Suprapubic skin (tissue), 4 donors: ENCODE data around the gene SLC22A17. TPM values are rescaled to one million over a fixed set of nuclear protein-coding genes. Genes with fewer than 3 reads are reported as not detected.
"Not testable (repeated sequence)": the region's sequence is repeated elsewhere in the genome, so short reads cannot be mapped to it uniquely, and the experiment has no call there.

Experiments
- DNase-seq, 2 donors: peaks; one replicate each; pipeline ENCODE4 v3.0.0-alpha.2; 2019; ENCODE audit warnings: low spot score in 2 of 2
- H3K27ac ChIP-seq: fragments of 200-600 bp; sonication (generic); one replicate; pipeline ENCODE4 v1.5.1; 2019
- H3K27me3 ChIP-seq: fragments of 200-600 bp; sonication (generic); one replicate; pipeline ENCODE4 v1.5.1; 2019
- H3K36me3 ChIP-seq: fragments of 200-600 bp; sonication (generic); one replicate; pipeline ENCODE4 v1.5.1; 2019
- H3K4me1 ChIP-seq: fragments of 200-600 bp; sonication (generic); one replicate; pipeline ENCODE4 v1.5.1; 2019
- H3K4me3 ChIP-seq: fragments of 200-600 bp; sonication (generic); one replicate; pipeline ENCODE4 v1.5.1; 2019; ENCODE audit warnings: mild to moderate bottlenecking
- H3K9me3 ChIP-seq: fragments of 200-600 bp; sonication (generic); one replicate; pipeline ENCODE4 v1.5.1; 2019
- CTCF ChIP-seq, 2 donors: fragments of 200-600 bp in 1 of 2; fragments of 450-650 bp in 1 of 2; sonication (generic) in 1 of 2; IDR thresholded peaks; one replicate each; pipeline ENCODE4 v1.5.1; 2016 to 2019; ENCODE audit warnings: antibody characterized with exemption in 2 of 2, mild to moderate bottlenecking in 1 of 2, moderate library complexity in 1 of 2
- EP300 ChIP-seq: sonication (generic); formaldehyde crosslinking; IDR thresholded peaks from one replicate; pipeline ENCODE4 v1.6.1; 2017; ENCODE audit warnings: antibody characterized with exemption
- POLR2A ChIP-seq, 2 donors: fragments of 450-650 bp; IDR thresholded peaks; one replicate each; pipeline ENCODE4 v1.6.1; 2017; ENCODE audit warnings: antibody characterized with exemption in 2 of 2, mild to moderate bottlenecking in 2 of 2, moderate library complexity in 2 of 2
- POLR2AphosphoS5 ChIP-seq, 3 donors: sonication (generic); formaldehyde crosslinking; IDR thresholded peaks; one replicate each; pipeline ENCODE4 v1.6.1; 2017; ENCODE audit warnings: antibody characterized with exemption in 3 of 3
- WGBS: methylation state at CpG from one replicate; pipeline ENCODE4 v1.1.5; 2018; 5-methylcytosine and 5-hydroxymethylcytosine counted together
- total RNA-seq, 4 donors: library from RNA; depleted of rRNA; stranded (reverse); fragments of >200 nt; gene quantifications; one replicate each; pipeline ENCODE4 v1.1.0, GENCODE V29; 2016

The SLC22A17 gene
- total RNA-seq, 4 donors from 2014 or later = 15.4 to 67.6 (median 22.5) TPM

- peaks cover 19% of the 10 kb centered on the region for H3K27me3 ChIP-seq
- no peaks in the 10 kb centered on the region for H3K9me3 ChIP-seq
- H3K4me1 ChIP-seq = no peaks in the 10 kb centered on the region
- no peak for TF ChIP-seq POLR2A (IDR thresholded peaks at IDR 0.05)
- no peak for TF ChIP-seq POLR2AphosphoS5 (IDR thresholded peaks at IDR 0.05)
- no peak for TF ChIP-seq CTCF (IDR thresholded peaks at IDR 0.05)
- TF ChIP-seq EP300 = no peak
- no peak overlapping the region for H3K4me3 ChIP-seq
- no peak overlapping the region for H3K27ac ChIP-seq
- DNase-seq = no peak
- no peaks in the 10 kb centered on the region for H3K36me3 ChIP-seq
- WGBS = 75% methylated on average over 2 of the region's 4 CpGs
Observed at GRCh38 chr14:23398348-23398747, 45.7 kb upstream of the SLC22A17 start.

- Histone ChIP-seq H3K36me3 (no peaks in the 10 kb centered on the region), H3K27me3 (peaks cover 7% of the 10 kb centered on the region), H3K4me1 (no peaks in the 10 kb centered on the region), H3K27ac (no peak overlapping the region), H3K4me3 (no peak overlapping the region), H3K9me3 (no peaks in the 10 kb centered on the region)
- no peak for DNase-seq
- 95% methylated on average over 8 of the region's 10 CpGs for WGBS
- no peak for TF ChIP-seq POLR2AphosphoS5 (IDR thresholded peaks at IDR 0.05)
- TF ChIP-seq EP300 = no peak
- TF ChIP-seq CTCF (IDR thresholded peaks at IDR 0.05) = no peak
- TF ChIP-seq POLR2A (IDR thresholded peaks at IDR 0.05) = no peak
Observed at GRCh38 chr14:23396781-23397407, 44.2 kb upstream of the SLC22A17 start.

- Histone ChIP-seq H3K4me3 (no peak overlapping the region), H3K9me3 (no peaks in the 10 kb centered on the region), H3K27ac (no peak overlapping the region), H3K36me3 (no peaks in the 10 kb centered on the region), H3K27me3 (peaks cover 6% of the 10 kb centered on the region), H3K4me1 (no peaks in the 10 kb centered on the region)
- WGBS = 90% methylated on average over 10 of the region's 10 CpGs
- TF ChIP-seq POLR2AphosphoS5 (IDR thresholded peaks at IDR 0.05) (no peak), EP300 (no peak), CTCF (IDR thresholded peaks at IDR 0.05) (no peak), POLR2A (IDR thresholded peaks at IDR 0.05) (no peak)
- DNase-seq = no peak
Observed at GRCh38 chr14:23396126-23396525, 43.4 kb upstream of the SLC22A17 start.

GRCh38 chr14:23392613-23393012 is 39.9 kb upstream of the SLC22A17 start:
- no peak for TF ChIP-seq POLR2AphosphoS5 (IDR thresholded peaks at IDR 0.05)
- TF ChIP-seq EP300 = no peak
- TF ChIP-seq CTCF (IDR thresholded peaks at IDR 0.05) = no peak
- no peak for TF ChIP-seq POLR2A (IDR thresholded peaks at IDR 0.05)
- Histone ChIP-seq H3K4me3 (no peak overlapping the region), H3K9me3 (no peaks in the 10 kb centered on the region), H3K4me1 (no peaks in the 10 kb centered on the region), H3K27me3 (peaks cover 11% of the 10 kb centered on the region), H3K27ac (no peak overlapping the region), H3K36me3 (no peaks in the 10 kb centered on the region)
- DNase-seq = no peak
- 74% methylated on average over 7 of the region's 7 CpGs for WGBS

GRCh38 chr14:23389871-23390270 is 37.2 kb upstream of the SLC22A17 start:
- H3K36me3 ChIP-seq, H3K4me1 ChIP-seq, H3K27ac ChIP-seq, H3K27me3 ChIP-seq, H3K4me3 ChIP-seq, H3K9me3 ChIP-seq, DNase-seq: not testable (repeated sequence)
- WGBS = 92% methylated on average over 5 of the region's 19 CpGs

GRCh38 chr14:23389396-23389795 is 36.7 kb upstream of the SLC22A17 start:
- Histone ChIP-seq H3K4me3 (no peak overlapping the region), H3K9me3 (no peaks in the 10 kb centered on the region), H3K36me3 (no peaks in the 10 kb centered on the region), H3K27ac (no peak overlapping the region), H3K27me3 (peaks cover 9% of the 10 kb centered on the region), H3K4me1 (no peaks in the 10 kb centered on the region)
- no peak for DNase-seq
- TF ChIP-seq POLR2AphosphoS5 (IDR thresholded peaks at IDR 0.05) = no peak
- no peak for TF ChIP-seq CTCF (IDR thresholded peaks at IDR 0.05)
- TF ChIP-seq EP300 = no peak
- TF ChIP-seq POLR2A (IDR thresholded peaks at IDR 0.05) = no peak
- WGBS = 80% methylated on average over 12 of the region's 12 CpGs
